Measurements from ENCODE around the gene PIK3CB.
"Not testable (repeated sequence)": the region's sequence is repeated elsewhere in the genome, so short reads cannot be mapped to it uniquely, and the experiment has no call there.

Gene PIK3CB

GRCh38 chr3:138680974-138681373 is 153.8 kb downstream of the PIK3CB start:
- not testable (repeated sequence) for DNase-seq

GRCh38 chr3:138678874-138679392 is 155.8 kb downstream of the PIK3CB start:
- no peak for DNase-seq

- DNase-seq: no peak
Measured at GRCh38 chr3:138678086-138678485, 156.6 kb downstream of the PIK3CB start.

- DNase-seq: peak in 2 of 4 experiments; percentile 10
Measured at GRCh38 chr3:138675393-138675792, 159.3 kb downstream of the PIK3CB start.

GRCh38 chr3:138673641-138674530 is 160.8 kb downstream of the PIK3CB start:
- DNase-seq: no peak

GRCh38 chr3:138670407-138670806 is 164.3 kb downstream of the PIK3CB start:
- no peak for DNase-seq

- no peak for DNase-seq
Measured at GRCh38 chr3:138668107-138668506, 166.6 kb downstream of the PIK3CB start.

- DNase-seq: no peak
Measured at GRCh38 chr3:138657508-138657907, 177.2 kb downstream of the PIK3CB start.

- DNase-seq: peak in 2 of 4 experiments; percentile 4 to 9
Measured at GRCh38 chr3:138653567-138653966, 181.2 kb downstream of the PIK3CB start.

GRCh38 chr3:138649134-138649533 is 185.6 kb downstream of the PIK3CB start:
- no peak for DNase-seq

- no peak for DNase-seq
Measured at GRCh38 chr3:138646513-138646912, 188.2 kb downstream of the PIK3CB start.

GRCh38 chr3:138646008-138646407 is 188.7 kb downstream of the PIK3CB start:
- no peak for DNase-seq

GRCh38 chr3:138642927-138643253 is 191.8 kb downstream of the PIK3CB start:
- DNase-seq: no peak

- no peak for DNase-seq
Measured at GRCh38 chr3:138642226-138642926, 192.4 kb downstream of the PIK3CB start.

GRCh38 chr3:138640537-138640936 is 194.2 kb downstream of the PIK3CB start:
- no peak for DNase-seq

GRCh38 chr3:138638641-138639040 is 196.1 kb downstream of the PIK3CB start:
- no peak for DNase-seq

- no peak for DNase-seq
Measured at GRCh38 chr3:138629526-138629925, 205.2 kb downstream of the PIK3CB start.

- no peak for DNase-seq
Measured at GRCh38 chr3:138625707-138626365, 208.9 kb downstream of the PIK3CB start.

GRCh38 chr3:138624518-138624917 is 210.2 kb downstream of the PIK3CB start:
- DNase-seq: no peak

GRCh38 chr3:138620431-138620830 is 214.3 kb downstream of the PIK3CB start:
- no peak for DNase-seq

GRCh38 chr3:138615462-138615861 is 219.3 kb downstream of the PIK3CB start:
- no peak for DNase-seq

- DNase-seq: peak in 1 of 4 experiments; percentile 31
Measured at GRCh38 chr3:138609898-138610266, 224.8 kb downstream of the PIK3CB start.
